ENCODE measurements around the gene SEMA3A.
"Not testable (repeated sequence)": the region's sequence is repeated elsewhere in the genome, so short reads cannot be mapped to it uniquely, and the experiment has no call there.

Gene SEMA3A

GRCh38 chr7:84152995-84153394, 41.6 kb downstream of the SEMA3A start:
- DNase-seq (ENCODE audit: low read depth): no peak

GRCh38 chr7:84150370-84150769, 44.2 kb downstream of the SEMA3A start:
- not testable (repeated sequence) for DNase-seq (ENCODE audit: low read depth)

GRCh38 chr7:84149573-84149972, 45.0 kb downstream of the SEMA3A start:
- no peak for DNase-seq (ENCODE audit: low read depth)

GRCh38 chr7:84145892-84146291, 48.7 kb downstream of the SEMA3A start:
- DNase-seq (ENCODE audit: low read depth): no peak

GRCh38 chr7:84144935-84145334, 49.7 kb downstream of the SEMA3A start:
- no peak for DNase-seq (ENCODE audit: low read depth)

GRCh38 chr7:84144480-84144879, 50.1 kb downstream of the SEMA3A start:
- no peak for DNase-seq (ENCODE audit: low read depth)

- no peak for DNase-seq (ENCODE audit: low read depth)
Measured at GRCh38 chr7:84142726-84143125, 51.9 kb downstream of the SEMA3A start.

GRCh38 chr7:84139986-84140729, 54.4 kb downstream of the SEMA3A start:
- DNase-seq (ENCODE audit: low read depth): no peak

GRCh38 chr7:84138411-84138810, 56.2 kb downstream of the SEMA3A start:
- no peak for DNase-seq (ENCODE audit: low read depth)

GRCh38 chr7:84137812-84138211, 56.8 kb downstream of the SEMA3A start:
- no peak for DNase-seq (ENCODE audit: low read depth)

GRCh38 chr7:84136809-84137208, 57.8 kb downstream of the SEMA3A start:
- no peak for DNase-seq (ENCODE audit: low read depth)

- DNase-seq (ENCODE audit: low read depth): no peak
Measured at GRCh38 chr7:84136336-84136735, 58.3 kb downstream of the SEMA3A start.

- DNase-seq (ENCODE audit: low read depth): no peak
Measured at GRCh38 chr7:84134169-84134568, 60.4 kb downstream of the SEMA3A start.

GRCh38 chr7:84125654-84126053, 68.9 kb downstream of the SEMA3A start:
- no peak for DNase-seq (ENCODE audit: low read depth)

GRCh38 chr7:84123965-84124547, 70.5 kb downstream of the SEMA3A start:
- no peak for DNase-seq (ENCODE audit: low read depth)

- no peak for DNase-seq (ENCODE audit: low read depth)
Measured at GRCh38 chr7:84122582-84123360, 71.8 kb downstream of the SEMA3A start.

- DNase-seq (ENCODE audit: low read depth): no peak
Measured at GRCh38 chr7:84117304-84117703, 77.3 kb downstream of the SEMA3A start.

- no peak for DNase-seq (ENCODE audit: low read depth)
Measured at GRCh38 chr7:84113906-84114850, 80.4 kb downstream of the SEMA3A start.

GRCh38 chr7:84113286-84113685, 81.3 kb downstream of the SEMA3A start:
- no peak for DNase-seq (ENCODE audit: low read depth)

GRCh38 chr7:84112771-84113170, 81.8 kb downstream of the SEMA3A start:
- DNase-seq (ENCODE audit: low read depth): no peak

- no peak for DNase-seq (ENCODE audit: low read depth)
Measured at GRCh38 chr7:84111842-84112241, 82.7 kb downstream of the SEMA3A start.

- no peak for DNase-seq (ENCODE audit: low read depth)
Measured at GRCh38 chr7:84110400-84110799, 84.2 kb downstream of the SEMA3A start.
